Natural killer cell (primary cell): ENCODE data around the gene RND2. TPM values are rescaled to one million over a fixed set of nuclear protein-coding genes. Genes with fewer than 3 reads are reported as not detected.

Source experiments
- ATAC-seq, 3 donors: fragments of 150-1000 bp in 2 of 3; fragments of 200-7000 bp in 1 of 3; cut with Tn5 transposase; 1 replicate in 1 of 3; 2 replicates in 2 of 3; pipeline ENCODE4 v1.10.0; 2021; ENCODE audit warnings: mild to moderate bottlenecking in 2 of 3, moderate library complexity in 2 of 3
- DNase-seq, 2 donors: peaks; one replicate each; pipeline versions ENCODE4 v3.0.0 to v3.0.0-alpha.2; 2013 to 2021; ENCODE audit warnings: mixed read lengths in 1 of 2
- H3K27ac ChIP-seq: one replicate; pipeline ENCODE4 v1.5.1; 2013; ENCODE audit warnings: mild to moderate bottlenecking, low read length
- H3K27me3 ChIP-seq: one replicate; pipeline ENCODE4 v1.6.1; 2013; ENCODE audit warnings: low read length; ENCODE audit not compliant: control insufficient read depth, insufficient read depth
- H3K36me3 ChIP-seq: one replicate; pipeline ENCODE4 v1.6.1; 2013; ENCODE audit warnings: low read length; ENCODE audit not compliant: control insufficient read depth, insufficient read depth
- H3K4me1 ChIP-seq: one replicate; pipeline ENCODE4 v1.6.1; 2013; ENCODE audit warnings: low read length; ENCODE audit not compliant: control insufficient read depth, insufficient read depth
- H3K4me3 ChIP-seq: one replicate; pipeline ENCODE4 v1.5.1; 2013; ENCODE audit warnings: low read length
- H3K9me3 ChIP-seq: one replicate; pipeline ENCODE4 v1.6.1; 2013; ENCODE audit warnings: low read length; ENCODE audit not compliant: control insufficient read depth, insufficient read depth
- H3K27ac Mint-ChIP-seq, 2 donors: one replicate each; pipeline ENCODE4 v1.8.0; 2022; ENCODE audit warnings: mild to moderate bottlenecking in 2 of 2, mixed read lengths in 2 of 2, moderate library complexity in 1 of 2
- H3K27me3 Mint-ChIP-seq, 2 donors: one replicate each; pipeline ENCODE4 v1.8.0; 2022; ENCODE audit warnings: low read depth in 2 of 2, mixed read lengths in 2 of 2
- H3K36me3 Mint-ChIP-seq: one replicate; pipeline ENCODE4 v1.8.0; 2022; ENCODE audit warnings: mixed read lengths
- H3K4me1 Mint-ChIP-seq, 2 donors: one replicate each; pipeline ENCODE4 v1.8.0; 2022; ENCODE audit warnings: mixed read lengths in 2 of 2
- H3K4me3 Mint-ChIP-seq: one replicate; pipeline ENCODE4 v1.8.0; 2022; ENCODE audit warnings: mild to moderate bottlenecking, moderate library complexity, mixed read lengths
- H3K9me3 Mint-ChIP-seq, 2 donors: one replicate each; pipeline ENCODE4 v1.8.0; 2022; ENCODE audit warnings: mixed read lengths in 2 of 2
- WGBS: methylation state at CpG from one replicate; pipeline ENCODE4 v1.1.7; 2013; ENCODE audit warnings: missing lambda C conversion rate; ENCODE audit not compliant: insufficient coverage; 5-methylcytosine and 5-hydroxymethylcytosine counted together
- intact Hi-C: fragments of 100-400 bp; cut with micrococcal nuclease; formaldehyde crosslinking; loops from one replicate; pipeline ENCODE4 v1.14.2; 2022
- total RNA-seq, 4 donors: library from RNA; stranded (reverse); fragments of 120-200 nt in 1 of 4; gene quantifications; one replicate each; pipeline versions ENCODE4 v1.2.3 to v1.2.4, GENCODE V29; 2013 to 2022
- TF ChIP-seq, protein P1 (sequence below): fragments of 200-600 bp; IDR thresholded peaks from one replicate; pipeline ENCODE4 v1.8.0; 2022; ENCODE audit warnings: antibody characterized with exemption

The RND2 gene
- total RNA-seq, 3 donors from 2014 or later (not counting 1 experiment from before 2014, with no cell fraction given) = 0.12 to 0.58 (median 0.14) TPM

DNA sequence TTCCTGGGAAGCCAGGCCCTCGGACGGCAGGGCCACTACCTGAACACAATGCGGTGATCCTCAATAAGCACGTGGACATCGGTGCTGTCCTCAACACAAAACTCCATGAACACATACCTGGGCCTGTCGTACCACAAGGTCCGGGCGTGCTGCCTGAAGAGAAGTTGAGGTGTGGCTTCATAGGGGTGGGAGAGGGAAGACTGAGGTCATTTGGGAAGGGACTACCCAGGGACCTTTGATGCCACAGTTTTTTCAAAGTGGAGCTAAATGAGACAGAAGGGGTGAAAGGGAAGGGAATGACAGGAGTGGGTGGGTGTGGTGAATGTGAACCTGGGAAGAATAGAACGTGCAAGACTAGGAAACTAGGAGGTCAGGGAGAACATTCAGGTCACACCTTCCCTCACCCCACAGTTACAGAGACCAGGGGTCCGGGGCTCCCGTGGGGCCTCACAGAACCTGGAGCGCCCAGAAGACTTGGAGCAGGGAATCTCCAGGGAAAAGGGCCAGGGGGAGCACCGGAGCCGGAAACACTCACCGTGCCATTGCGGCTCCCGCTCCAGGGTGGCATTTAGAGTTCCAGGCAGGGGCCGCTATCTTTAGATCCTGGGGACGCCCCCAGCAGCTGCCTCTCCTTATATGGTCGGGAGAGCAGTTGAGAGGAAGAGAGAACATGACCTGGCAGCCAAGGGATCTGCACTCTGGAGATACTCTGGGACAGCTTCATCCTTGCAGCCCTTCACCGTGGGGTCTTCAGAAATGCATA lies 45.3 kb upstream of the RND2 start, which contains the start of gene PTGES3L:
PTGES3L (minus strand) TSS at position 570 of the 763 bp plus-strand sequence; CDS start at position 543, 27 bp downstream.
- ATAC-seq (peak; percentile 15 to 43 (median 36)), DNase-seq (peak in 1 of 2 donors; percentile 17)
- Histone ChIP-seq H3K27me3 (no peaks in the 10 kb centered on the region), H3K36me3 (no peaks in the 10 kb centered on the region), H3K9me3 (no peaks in the 10 kb centered on the region), H3K27ac (peak within 1 kb of the TSS; percentile 75), H3K4me3 (peak within 1 kb of the TSS; percentile 82), H3K4me1 (peaks cover 22% of the 10 kb centered on the region)
- H3K9me3 Mint-ChIP-seq = no peaks in the 10 kb centered on the region
- H3K4me1 Mint-ChIP-seq = peaks cover 19 to 32% of the 10 kb centered on the region in 2 donors
- peak within 1 kb of the TSS; percentile 79 to 95 for H3K27ac Mint-ChIP-seq
- intact Hi-C loops = loop anchor here (5.0 kb wide), 1 partner anchor 147 kb away; the partner anchor contains the start of gene PSME3
- 45% methylated on average over 20 of the region's 21 CpGs for WGBS
- TF ChIP-seq, protein P1, sequence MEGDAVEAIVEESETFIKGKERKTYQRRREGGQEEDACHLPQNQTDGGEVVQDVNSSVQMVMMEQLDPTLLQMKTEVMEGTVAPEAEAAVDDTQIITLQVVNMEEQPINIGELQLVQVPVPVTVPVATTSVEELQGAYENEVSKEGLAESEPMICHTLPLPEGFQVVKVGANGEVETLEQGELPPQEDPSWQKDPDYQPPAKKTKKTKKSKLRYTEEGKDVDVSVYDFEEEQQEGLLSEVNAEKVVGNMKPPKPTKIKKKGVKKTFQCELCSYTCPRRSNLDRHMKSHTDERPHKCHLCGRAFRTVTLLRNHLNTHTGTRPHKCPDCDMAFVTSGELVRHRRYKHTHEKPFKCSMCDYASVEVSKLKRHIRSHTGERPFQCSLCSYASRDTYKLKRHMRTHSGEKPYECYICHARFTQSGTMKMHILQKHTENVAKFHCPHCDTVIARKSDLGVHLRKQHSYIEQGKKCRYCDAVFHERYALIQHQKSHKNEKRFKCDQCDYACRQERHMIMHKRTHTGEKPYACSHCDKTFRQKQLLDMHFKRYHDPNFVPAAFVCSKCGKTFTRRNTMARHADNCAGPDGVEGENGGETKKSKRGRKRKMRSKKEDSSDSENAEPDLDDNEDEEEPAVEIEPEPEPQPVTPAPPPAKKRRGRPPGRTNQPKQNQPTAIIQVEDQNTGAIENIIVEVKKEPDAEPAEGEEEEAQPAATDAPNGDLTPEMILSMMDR = no peak
- no peaks in the 10 kb centered on the region for H3K36me3 Mint-ChIP-seq
- peaks cover 0 to 2% of the 10 kb centered on the region in 2 donors for H3K27me3 Mint-ChIP-seq
- peak within 1 kb of the TSS; percentile 94 for H3K4me3 Mint-ChIP-seq

DNA sequence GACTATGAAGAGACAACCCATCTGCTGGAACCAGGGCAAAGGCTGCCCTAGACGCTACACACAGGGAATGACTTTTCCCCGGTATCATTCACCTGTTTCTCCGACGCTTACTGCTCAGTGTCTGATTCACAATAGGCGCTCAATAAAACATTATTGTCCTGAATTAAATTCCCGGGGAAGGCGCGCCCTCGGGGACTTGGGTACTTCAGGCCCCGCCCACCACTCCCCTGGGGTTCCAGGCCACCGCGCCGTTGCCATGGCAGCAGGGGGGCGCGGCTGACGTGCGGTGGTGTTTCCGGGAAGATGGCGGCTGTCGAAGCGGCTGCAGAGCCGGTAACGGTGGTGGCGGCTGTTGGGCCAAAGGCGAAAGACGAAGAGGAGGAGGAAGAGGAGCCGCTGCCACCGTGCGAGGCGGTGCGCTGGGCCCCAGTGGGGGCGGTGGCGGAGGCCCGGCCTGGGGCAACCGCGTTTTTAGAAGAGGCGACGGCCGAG lies 44.7 kb upstream of the RND2 start, which contains the start of gene RUNDC1:
RUNDC1 (plus strand) TSS at position 292 of the 492 bp plus-strand sequence; CDS start at position 304, 12 bp downstream.
- TF ChIP-seq, protein P1 = no peak
- Mint-ChIP-seq H3K9me3 (no peaks in the 10 kb centered on the region), H3K36me3 (no peaks in the 10 kb centered on the region), H3K4me3 (peak within 1 kb of the TSS; percentile 94), H3K27ac (peak within 1 kb of the TSS; percentile 79 to 95), H3K4me1 (peaks cover 19 to 32% of the 10 kb centered on the region in 2 donors), H3K27me3 (peaks cover 0 to under 1% of the 10 kb centered on the region in 2 donors)
- Histone ChIP-seq H3K27ac (peak within 1 kb of the TSS; percentile 75), H3K27me3 (no peaks in the 10 kb centered on the region), H3K4me3 (peak within 1 kb of the TSS; percentile 82), H3K4me1 (peaks cover 25% of the 10 kb centered on the region), H3K9me3 (no peaks in the 10 kb centered on the region), H3K36me3 (peaks cover 3% of the 10 kb centered on the region)
- WGBS = under 1% methylated on average over 39 of the region's 39 CpGs
- ATAC-seq (peak; percentile 85 to 89 (median 89)), DNase-seq (peak; percentile 86 to 95)
- intact Hi-C loops = loop anchor here (5.0 kb wide), 1 partner anchor 148 kb away; the partner anchor contains the start of gene PSME3

DNA sequence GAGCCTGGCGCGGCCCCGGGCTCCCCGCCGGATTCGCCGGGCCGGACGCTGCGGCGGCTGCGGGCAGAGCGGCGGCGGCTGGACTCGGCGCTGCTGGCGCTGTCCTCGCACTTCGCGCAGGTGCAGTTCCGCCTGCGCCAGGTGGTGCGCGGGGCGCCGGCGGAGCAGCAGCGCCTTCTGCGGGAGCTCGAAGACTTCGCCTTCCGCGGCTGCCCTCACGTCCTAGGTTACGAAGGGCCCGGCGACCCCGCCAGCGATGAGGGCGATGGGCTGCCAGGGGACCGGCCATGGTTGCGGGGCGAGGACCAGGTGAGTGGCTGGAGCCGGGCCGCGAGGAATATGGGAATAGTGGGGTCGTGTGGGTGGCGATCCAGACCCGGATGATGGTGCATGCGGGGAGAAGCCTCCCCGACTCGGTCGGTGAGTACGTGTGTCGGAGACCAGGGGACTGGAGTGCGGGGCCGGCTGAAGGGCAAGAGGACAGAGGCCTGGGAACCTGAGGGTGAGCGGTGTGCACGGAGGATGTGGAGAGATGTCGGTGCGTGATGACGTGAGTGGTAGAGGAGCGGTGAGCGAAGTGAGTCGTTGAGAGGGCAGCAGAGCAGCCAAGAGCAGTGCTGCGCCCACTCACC lies 44.1 kb upstream of the RND2 start:
- H3K27ac Mint-ChIP-seq = peak overlapping the region; percentile 79 to 95
- DNase-seq (peak; percentile 46 to 79), ATAC-seq (peak; percentile 68 to 80 (median 72))
- Histone ChIP-seq H3K27ac (peak overlapping the region; percentile 75), H3K4me3 (peak overlapping the region; percentile 82), H3K9me3 (no peaks in the 10 kb centered on the region), H3K27me3 (no peaks in the 10 kb centered on the region), H3K4me1 (peaks cover 25% of the 10 kb centered on the region), H3K36me3 (peaks cover 3% of the 10 kb centered on the region)
- intact Hi-C loops = loop anchor here (5.0 kb wide), 1 partner anchor 149 kb away; the partner anchor contains the start of gene PSME3
- H3K9me3 Mint-ChIP-seq = no peaks in the 10 kb centered on the region
- WGBS = under 1% methylated on average over 67 of the region's 67 CpGs
- peak overlapping the region; percentile 93 for H3K4me3 Mint-ChIP-seq
- no peaks in the 10 kb centered on the region for H3K27me3 Mint-ChIP-seq
- H3K4me1 Mint-ChIP-seq = peaks cover 19 to 32% of the 10 kb centered on the region in 2 donors
- no peaks in the 10 kb centered on the region for H3K36me3 Mint-ChIP-seq
- TF ChIP-seq, protein P1 = peak; percentile 9
